Esophagus muscularis mucosa (tissue), 4 donors: Measurements from ENCODE around the gene SNCB. TPM values are rescaled to one million over a fixed set of nuclear protein-coding genes. Genes with fewer than 3 reads are reported as not detected.

Experiments
- DNase-seq: peaks from one replicate; pipeline ENCODE4 v3.0.0-alpha.2; 2017; ENCODE audit errors: extremely low spot score
- H3K27ac ChIP-seq, 4 donors: fragments of 200-600 bp; sonication (generic); replicated peaks in 1 of 4; 1 replicate in 3 of 4; 2 replicates in 1 of 4; pipeline ENCODE4 v1.5.1; 2016 to 2019; ENCODE audit warnings: mild to moderate bottlenecking in 1 of 4
- H3K27me3 ChIP-seq, 4 donors: fragments of 200-600 bp; sonication (generic); one replicate each; pipeline versions ENCODE4 v1.5.1 to v1.6.0; 2016 to 2019
- H3K36me3 ChIP-seq, 4 donors: fragments of 200-600 bp; sonication (generic); one replicate each; pipeline ENCODE4 v1.5.1; 2016 to 2019
- H3K4me1 ChIP-seq, 4 donors: fragments of 200-600 bp; sonication (generic); one replicate each; pipeline ENCODE4 v1.5.1; 2016 to 2019
- H3K4me3 ChIP-seq, 4 donors: fragments of 200-600 bp; sonication (generic); 1 replicate in 2 of 4; 2 replicates in 2 of 4; pipeline ENCODE4 v1.5.1; 2016 to 2019; ENCODE audit warnings: mild to moderate bottlenecking in 4 of 4, moderate library complexity in 1 of 4
- H3K9me3 ChIP-seq, 4 donors: fragments of 200-600 bp; sonication (generic); 1 replicate in 3 of 4; 2 replicates in 1 of 4; pipeline ENCODE4 v1.5.1; 2016 to 2019
- CTCF ChIP-seq, 3 experiments: fragments of 200-600 bp in 2 of 3; fragments of 450-650 bp in 1 of 3; sonication (generic) in 2 of 3; IDR thresholded peaks; one replicate each; pipeline ENCODE4 v1.5.1; 2017 to 2019; ENCODE audit warnings: antibody characterized with exemption in 3 of 3, mild to moderate bottlenecking in 2 of 3, moderate library complexity in 1 of 3
- EP300 ChIP-seq: sonication (generic); formaldehyde crosslinking; IDR thresholded peaks from one replicate; pipeline ENCODE4 v1.6.1; 2017; ENCODE audit warnings: antibody characterized with exemption
- POLR2A ChIP-seq: fragments of 450-650 bp; IDR thresholded peaks from one replicate; pipeline ENCODE4 v1.6.1; 2017; ENCODE audit warnings: antibody characterized with exemption, moderate library complexity, mild to moderate bottlenecking, low read depth
- POLR2AphosphoS5 ChIP-seq, 2 donors: sonication (generic); formaldehyde crosslinking; IDR thresholded peaks; one replicate each; pipeline ENCODE4 v1.6.1; 2017; ENCODE audit warnings: antibody characterized with exemption in 2 of 2
- WGBS: methylation state at CpG from one replicate; pipeline ENCODE4 v1.1.5; 2018; 5-methylcytosine and 5-hydroxymethylcytosine counted together
- intact Hi-C: fragments of 100-400 bp; cut with DNase I; formaldehyde crosslinking; loops from one replicate; pipeline ENCODE4 v1.15.1; 2023
- total RNA-seq, 4 donors: library from RNA; depleted of rRNA; stranded (reverse); fragments of >200 nt; gene quantifications; one replicate each; pipeline versions ENCODE4 v1.1.0 to v1.2.1, GENCODE V29; 2016

Gene SNCB
- total RNA-seq, 4 donors from 2014 or later: not detected

- WGBS: 67% methylated on average over 7 of the region's 7 CpGs
- H3K9me3 ChIP-seq: no peaks in the 10 kb centered on the region
- no peaks in the 10 kb centered on the region for H3K36me3 ChIP-seq
- H3K4me1 ChIP-seq: peaks cover 23 to 29% (median 27%) of the 10 kb centered on the region in 4 donors
- no peak overlapping the region for H3K27ac ChIP-seq
- TF ChIP-seq CTCF (IDR thresholded peaks at IDR 0.05) (no peak), EP300 (no peak), POLR2A (no peak), POLR2AphosphoS5 (IDR thresholded peaks at IDR 0.05) (no peak)
- no peak overlapping the region for H3K4me3 ChIP-seq
- H3K27me3 ChIP-seq: peaks cover 6 to 86% (median 45%) of the 10 kb centered on the region in 4 donors
- intact Hi-C loops: no loop called here
- no peak for DNase-seq
These were observed 13.8 kb downstream of the SNCB start for GRCh38 chr5:176616511-176616910.

- no peak for DNase-seq
- no peaks in the 10 kb centered on the region for H3K9me3 ChIP-seq
- H3K4me3 ChIP-seq: no peak overlapping the region
- no peaks in the 10 kb centered on the region for H3K36me3 ChIP-seq
- intact Hi-C loops: no loop called here
- no peak overlapping the region for H3K27ac ChIP-seq
- H3K27me3 ChIP-seq: peaks cover 4 to 81% (median 31%) of the 10 kb centered on the region in 4 donors
- 53% methylated on average over 8 of the region's 8 CpGs for WGBS
- TF ChIP-seq POLR2AphosphoS5 (IDR thresholded peaks at IDR 0.05) (no peak), CTCF (IDR thresholded peaks at IDR 0.05) (no peak), EP300 (no peak), POLR2A (no peak)
- peaks cover 17 to 23% (median 22%) of the 10 kb centered on the region in 4 donors for H3K4me1 ChIP-seq
These were observed 15.4 kb downstream of the SNCB start for GRCh38 chr5:176614805-176615478.

GRCh38 chr5:176612855-176613254 is 17.5 kb downstream of the SNCB start:
- no peak for DNase-seq
- H3K9me3 ChIP-seq: no peaks in the 10 kb centered on the region
- peaks cover 5 to 17% (median 16%) of the 10 kb centered on the region in 4 donors for H3K4me1 ChIP-seq
- intact Hi-C loops: no loop called here
- no peaks in the 10 kb centered on the region for H3K36me3 ChIP-seq
- no peak for TF ChIP-seq POLR2A
- TF ChIP-seq POLR2AphosphoS5 (IDR thresholded peaks at IDR 0.05): no peak
- TF ChIP-seq EP300: no peak
- no peak for TF ChIP-seq CTCF (IDR thresholded peaks at IDR 0.05)
- H3K27ac ChIP-seq: no peak overlapping the region
- peaks cover 0 to 78% (median 10%) of the 10 kb centered on the region in 4 donors for H3K27me3 ChIP-seq
- H3K4me3 ChIP-seq: no peak overlapping the region
- 45% methylated on average over 2 of the region's 2 CpGs for WGBS

- H3K27ac ChIP-seq: no peak overlapping the region
- TF ChIP-seq POLR2AphosphoS5 (IDR thresholded peaks at IDR 0.05) (no peak), POLR2A (no peak)
- no peak for DNase-seq
- no peak overlapping the region for H3K4me3 ChIP-seq
- intact Hi-C loops: no loop called here
- no peaks in the 10 kb centered on the region for H3K9me3 ChIP-seq
- 80% methylated on average over 6 of the region's 6 CpGs for WGBS
- H3K36me3 ChIP-seq: no peaks in the 10 kb centered on the region
- peaks cover 0 to 70% (median 8%) of the 10 kb centered on the region in 4 donors for H3K27me3 ChIP-seq
- H3K4me1 ChIP-seq: peaks cover 5 to 17% (median 16%) of the 10 kb centered on the region in 4 donors
These were observed 18.3 kb downstream of the SNCB start for GRCh38 chr5:176612008-176612407.

- WGBS: 16% methylated on average over 10 of the region's 10 CpGs
These were observed 18.9 kb downstream of the SNCB start for GRCh38 chr5:176611435-176611834.

More at GRCh38 chr5:176611435-176611834, 18.9 kb downstream of the SNCB start:
- Histone ChIP-seq H3K9me3 (no peaks in the 10 kb centered on the region), H3K27me3 (peaks cover 0 to 64% (median 6%) of the 10 kb centered on the region in 4 donors), H3K36me3 (no peaks in the 10 kb centered on the region), H3K4me1 (peaks cover 5 to 17% (median 16%) of the 10 kb centered on the region in 4 donors), H3K27ac (no peak overlapping the region), H3K4me3 (no peak overlapping the region)
- no peak for TF ChIP-seq POLR2AphosphoS5 (IDR thresholded peaks at IDR 0.05)
- no peak for TF ChIP-seq CTCF (IDR thresholded peaks at IDR 0.05)
- TF ChIP-seq EP300: no peak
- no peak for TF ChIP-seq POLR2A
- intact Hi-C loops: no loop called here
- no peak for DNase-seq
